Keratinocyte (primary cell): ENCODE results near the gene KCNS3. TPM values are rescaled to one million over a fixed set of nuclear protein-coding genes. Genes with fewer than 3 reads are reported as not detected.

ENCODE experiments used
- DNase-seq: peaks from one replicate; pipeline ENCODE4 v3.0.0-alpha.2; 2011; ENCODE audit warnings: low read depth, missing footprints, low spot score
- FAIRE-seq: peaks from 2 replicates; lab custom pipeline; 2011; peaks lifted over from hg19 to GRCh38; lab: Jason Lieb, UNC
- H2AFZ ChIP-seq: 2 replicates; pipeline ENCODE4 v1.6.0; 2012; ENCODE audit warnings: low read length, control low read depth, inconsistent platforms; ENCODE audit not compliant: control insufficient read depth
- H3K27ac ChIP-seq: 2 replicates; pipeline ENCODE4 v1.5.1; 2011; ENCODE audit warnings: low read length; ENCODE audit not compliant: control insufficient read depth, insufficient read depth
- H3K27me3 ChIP-seq: 3 replicates; pipeline ENCODE4 v1.6.0; 2011; ENCODE audit warnings: low read length; ENCODE audit not compliant: control insufficient read depth, insufficient read depth; ENCODE audit errors: extremely low read depth
- H3K36me3 ChIP-seq, 2 experiments: 2 replicates in 1 of 2; 3 replicates in 1 of 2; pipeline ENCODE4 v1.5.1; 2011; ENCODE audit warnings: low read length in 2 of 2, mild to moderate bottlenecking in 1 of 2; ENCODE audit not compliant: control insufficient read depth in 2 of 2, insufficient read depth in 2 of 2; ENCODE audit errors: extremely low read depth in 1 of 2
- H3K4me1 ChIP-seq: 3 replicates; pipeline ENCODE4 v1.5.1; 2011; ENCODE audit warnings: low read length; ENCODE audit not compliant: control insufficient read depth, insufficient read depth; ENCODE audit errors: extremely low read depth
- H3K4me2 ChIP-seq: 3 replicates; pipeline ENCODE4 v1.6.0; 2011; ENCODE audit warnings: low read depth, low read length; ENCODE audit not compliant: control insufficient read depth, insufficient read depth; ENCODE audit errors: extremely low read depth
- H3K4me3 ChIP-seq, 3 experiments: fragments of 200-600 bp in 1 of 3; sonication (generic) in 1 of 3; 2 replicates in 2 of 3; 3 replicates in 1 of 3; pipeline ENCODE4 v1.5.1; 2011 to 2016; ENCODE audit warnings: low read length in 3 of 3, mild to moderate bottlenecking in 3 of 3, control low read depth in 2 of 3, inconsistent platforms in 1 of 3, low read depth in 1 of 3, mixed read lengths in 1 of 3, mixed run types in 1 of 3, moderate library complexity in 1 of 3; ENCODE audit not compliant: control insufficient read depth in 2 of 3, insufficient read depth in 2 of 3; ENCODE audit errors: extremely low read depth in 1 of 3
- H3K79me2 ChIP-seq: 2 replicates; pipeline ENCODE4 v1.6.0; 2012; ENCODE audit warnings: low read length; ENCODE audit not compliant: control insufficient read depth, insufficient read depth
- H3K9ac ChIP-seq: 3 replicates; pipeline ENCODE4 v1.6.0; 2011; ENCODE audit warnings: low read length; ENCODE audit not compliant: control insufficient read depth, insufficient read depth; ENCODE audit errors: extremely low read depth
- H3K9me1 ChIP-seq: 3 replicates; pipeline ENCODE4 v1.6.0; 2011; ENCODE audit warnings: low read length; ENCODE audit not compliant: control insufficient read depth, insufficient read depth; ENCODE audit errors: extremely low read depth
- H3K9me3 ChIP-seq: 2 replicates; pipeline ENCODE4 v1.5.1; 2012; ENCODE audit warnings: low read depth, low read length; ENCODE audit not compliant: control insufficient read depth
- H4K20me1 ChIP-seq: 3 replicates; pipeline ENCODE4 v1.6.0; 2011; ENCODE audit warnings: low read length; ENCODE audit not compliant: control insufficient read depth, insufficient read depth; ENCODE audit errors: extremely low read depth
- EZH2 ChIP-seq: IDR thresholded peaks from one replicate; pipeline ENCODE4 v1.6.1; 2012; ENCODE audit warnings: inconsistent platforms, mild to moderate bottlenecking, low read length, moderate library complexity
- dilution Hi-C: fragments of 300-500 bp; cut with MboI; formaldehyde crosslinking; loops from one replicate; pipeline ENCODE4 v1.7.0; 2020; ENCODE audit warnings: low sequenced_read_pairs; ENCODE audit not compliant: extremely low pct_ligation_motif_present
- polyA plus RNA-seq, 5 experiments: library from polyadenylated mRNA; depleted of rRNA in 3 of 5; stranded (reverse) in 3 of 5; stranded (forward) in 1 of 5; unstranded in 1 of 5; fragments of >200 nt; gene quantifications; 1 replicate in 1 of 5; 2 replicates in 3 of 5; 3 replicates in 1 of 5; pipeline versions ENCODE4 v1.2.1 to v1.2.3, GENCODE V29; 2011 to 2012; ENCODE audit warnings: missing spikeins in 2 of 5, low read depth in 1 of 5, low replicate concordance in 1 of 5
- TF ChIP-seq, protein P1 (sequence below), 3 experiments: IDR thresholded peaks in 1 of 3; conservative IDR thresholded peaks in 1 of 3; optimal IDR thresholded peaks in 1 of 3; 2 replicates in 2 of 3; 3 replicates in 1 of 3; pipeline versions ENCODE3 to v1.5.1; 2011; ENCODE audit warnings: low read length in 3 of 3, mild to moderate bottlenecking in 3 of 3, moderate library complexity in 2 of 3, control low read depth in 1 of 3, inconsistent platforms in 1 of 3; ENCODE audit not compliant: insufficient read depth in 2 of 3; ENCODE audit errors: extremely low read depth in 1 of 3

KCNS3 gene
- polyA plus RNA-seq, 1 donor (not counting 4 experiments of a cell fraction or from before 2014, with no cell fraction given) = 7.3 TPM

DNA sequence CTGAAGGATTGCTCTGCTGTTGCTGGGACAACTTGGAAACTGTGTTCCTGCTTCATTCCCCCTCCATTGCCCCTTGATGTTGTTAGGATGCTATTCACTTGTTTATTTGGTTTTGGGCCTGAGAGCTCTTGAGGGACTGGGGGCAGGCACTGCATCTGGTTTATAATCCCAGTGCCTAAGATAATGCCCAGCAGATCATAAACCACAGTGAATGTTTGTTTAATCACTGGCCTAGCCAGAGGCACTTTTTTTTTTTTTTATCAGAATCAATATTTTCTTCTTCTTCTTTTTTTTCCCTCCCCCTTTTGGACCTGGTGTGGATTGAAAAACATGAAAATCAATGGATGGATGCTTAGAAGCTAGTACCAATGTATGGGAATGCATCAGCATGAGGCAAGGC is 38.1 kb downstream of the KCNS3 start:
- FAIRE-seq = no peak
- no peaks in the 10 kb centered on the region for H3K4me1 ChIP-seq
- TF ChIP-seq, protein P1, sequence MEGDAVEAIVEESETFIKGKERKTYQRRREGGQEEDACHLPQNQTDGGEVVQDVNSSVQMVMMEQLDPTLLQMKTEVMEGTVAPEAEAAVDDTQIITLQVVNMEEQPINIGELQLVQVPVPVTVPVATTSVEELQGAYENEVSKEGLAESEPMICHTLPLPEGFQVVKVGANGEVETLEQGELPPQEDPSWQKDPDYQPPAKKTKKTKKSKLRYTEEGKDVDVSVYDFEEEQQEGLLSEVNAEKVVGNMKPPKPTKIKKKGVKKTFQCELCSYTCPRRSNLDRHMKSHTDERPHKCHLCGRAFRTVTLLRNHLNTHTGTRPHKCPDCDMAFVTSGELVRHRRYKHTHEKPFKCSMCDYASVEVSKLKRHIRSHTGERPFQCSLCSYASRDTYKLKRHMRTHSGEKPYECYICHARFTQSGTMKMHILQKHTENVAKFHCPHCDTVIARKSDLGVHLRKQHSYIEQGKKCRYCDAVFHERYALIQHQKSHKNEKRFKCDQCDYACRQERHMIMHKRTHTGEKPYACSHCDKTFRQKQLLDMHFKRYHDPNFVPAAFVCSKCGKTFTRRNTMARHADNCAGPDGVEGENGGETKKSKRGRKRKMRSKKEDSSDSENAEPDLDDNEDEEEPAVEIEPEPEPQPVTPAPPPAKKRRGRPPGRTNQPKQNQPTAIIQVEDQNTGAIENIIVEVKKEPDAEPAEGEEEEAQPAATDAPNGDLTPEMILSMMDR (optimal IDR thresholded peaks at IDR 0.05 in 1 of 3, IDR thresholded peaks at IDR 0.05 in 1 of 3, conservative IDR thresholded peaks at IDR 0.05 in 1 of 3; ENCODE audit: extremely low read depth in 1 of 3, insufficient read depth in 2 of 3, low read length in 3 of 3) = no peak
- TF ChIP-seq EZH2 = no peak
- DNase-seq = no peak
- H3K9ac ChIP-seq = no peak overlapping the region
- no peaks in the 10 kb centered on the region for H3K9me1 ChIP-seq
- dilution Hi-C loops = no loop called here
- H3K27me3 ChIP-seq = no peaks in the 10 kb centered on the region
- H3K27ac ChIP-seq = no peak overlapping the region
- no peaks in the 10 kb centered on the region for H3K9me3 ChIP-seq
- no peaks in the 10 kb centered on the region for H3K36me3 ChIP-seq
- no peak overlapping the region for H3K4me3 ChIP-seq
- H3K79me2 ChIP-seq = no peaks in the 10 kb centered on the region
- no peak overlapping the region for H3K4me2 ChIP-seq
- H4K20me1 ChIP-seq = no peaks in the 10 kb centered on the region
- H2AFZ ChIP-seq = no peak overlapping the region

DNA sequence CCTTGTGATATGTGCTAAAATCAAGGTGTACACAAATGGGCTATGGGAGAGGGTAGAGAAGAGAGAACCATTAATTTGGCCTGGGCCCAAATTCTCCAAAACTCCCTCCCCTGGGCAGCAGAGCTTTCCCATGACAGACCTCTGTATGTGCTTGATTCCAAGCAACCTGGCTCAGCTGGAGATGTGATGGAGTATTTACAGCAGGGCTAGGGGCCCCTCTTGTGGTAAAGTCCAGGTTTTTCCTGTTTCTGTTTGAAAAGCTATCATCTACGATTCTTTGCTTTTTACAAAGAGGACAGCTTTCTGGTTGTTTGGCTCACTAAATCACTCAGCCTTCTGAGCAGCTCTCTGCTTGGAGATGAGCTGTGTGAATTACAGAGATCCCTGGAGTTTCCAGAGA is 40.3 kb downstream of the KCNS3 start:
- Histone ChIP-seq H3K4me1 (no peaks in the 10 kb centered on the region), H3K9me3 (no peaks in the 10 kb centered on the region), H3K9me1 (no peaks in the 10 kb centered on the region), H3K27me3 (no peaks in the 10 kb centered on the region), H3K27ac (no peak overlapping the region), H3K79me2 (no peaks in the 10 kb centered on the region), H3K4me2 (no peak overlapping the region), H3K36me3 (no peaks in the 10 kb centered on the region), H3K4me3 (no peak overlapping the region), H4K20me1 (no peaks in the 10 kb centered on the region), H3K9ac (no peak overlapping the region), H2AFZ (no peak overlapping the region)
- DNase-seq (no peak), FAIRE-seq (no peak)
- dilution Hi-C loops = no loop called here
- TF ChIP-seq, protein P1 (optimal IDR thresholded peaks at IDR 0.05 in 1 of 3, IDR thresholded peaks at IDR 0.05 in 1 of 3, conservative IDR thresholded peaks at IDR 0.05 in 1 of 3; ENCODE audit: extremely low read depth in 1 of 3, insufficient read depth in 2 of 3, low read length in 3 of 3) = peak in 2 of 3 experiments; percentile 16 to 25
- TF ChIP-seq EZH2 = no peak
